Thyroid gland (tissue), 4 donors: ENCODE measurements around the gene TNFRSF12A.

Experiments used
- CTCF ChIP-seq, 6 experiments: fragments of 200-600 bp in 3 of 6; fragments of 450-650 bp in 3 of 6; sonication (generic) in 3 of 6; IDR thresholded peaks; one replicate each; pipeline ENCODE4 v1.5.1; 2016 to 2019; ENCODE audit warnings: antibody characterized with exemption in 6 of 6, mild to moderate bottlenecking in 2 of 6, inconsistent platforms in 1 of 6, moderate library complexity in 1 of 6
- POLR2A ChIP-seq, 2 donors: fragments of 450-650 bp; IDR thresholded peaks; one replicate each; pipeline ENCODE4 v1.6.1; 2017; ENCODE audit warnings: antibody characterized with exemption in 2 of 2, mild to moderate bottlenecking in 2 of 2, moderate library complexity in 1 of 2

- TF ChIP-seq POLR2A (IDR thresholded peaks at IDR 0.05) (peak in 1 of 2 donors; percentile 6), CTCF (IDR thresholded peaks at IDR 0.05) (no peak)
Measured at GRCh38 chr16:3004781-3005284, 15.3 kb upstream of the TNFRSF12A start.
